ENCODE results near the gene MAGI1.
"Not testable (repeated sequence)": the region's sequence is repeated elsewhere in the genome, so short reads cannot be mapped to it uniquely, and the experiment has no call there.

MAGI1 gene

GRCh38 chr3:65867463-65868210 is 171.1 kb downstream of the MAGI1 start:
- DNase-seq = no peak

- no peak for DNase-seq
Observed at GRCh38 chr3:65864357-65864904, 174.3 kb downstream of the MAGI1 start.

GRCh38 chr3:65861718-65862117 is 177.0 kb downstream of the MAGI1 start:
- DNase-seq = no peak

- not testable (repeated sequence) for DNase-seq
Observed at GRCh38 chr3:65859612-65860011, 179.1 kb downstream of the MAGI1 start.

- no peak for DNase-seq
Observed at GRCh38 chr3:65858749-65859148, 180.0 kb downstream of the MAGI1 start.

- DNase-seq = no peak
Observed at GRCh38 chr3:65857327-65857726, 181.4 kb downstream of the MAGI1 start.

GRCh38 chr3:65856907-65857306 is 181.8 kb downstream of the MAGI1 start:
- no peak for DNase-seq

GRCh38 chr3:65855370-65856100 is 183.2 kb downstream of the MAGI1 start:
- DNase-seq = peak; percentile 55

- peak; percentile 45 for DNase-seq
Observed at GRCh38 chr3:65854606-65855304, 184.0 kb downstream of the MAGI1 start.

GRCh38 chr3:65851827-65852226 is 186.9 kb downstream of the MAGI1 start:
- peak; percentile 84 for DNase-seq

- no peak for DNase-seq
Observed at GRCh38 chr3:65850261-65850660, 188.5 kb downstream of the MAGI1 start.

- DNase-seq = no peak
Observed at GRCh38 chr3:65848024-65848423, 190.7 kb downstream of the MAGI1 start.

- DNase-seq = no peak
Observed at GRCh38 chr3:65846936-65847335, 191.8 kb downstream of the MAGI1 start.

GRCh38 chr3:65844370-65844769 is 194.3 kb downstream of the MAGI1 start:
- DNase-seq = no peak

- no peak for DNase-seq
Observed at GRCh38 chr3:65843732-65844131, 195.0 kb downstream of the MAGI1 start.

GRCh38 chr3:65837604-65838003 is 201.1 kb downstream of the MAGI1 start:
- DNase-seq = no peak

GRCh38 chr3:65836047-65836446 is 202.7 kb downstream of the MAGI1 start:
- peak; percentile 75 for DNase-seq

- peak; percentile 83 for DNase-seq
Observed at GRCh38 chr3:65833761-65834505, 204.8 kb downstream of the MAGI1 start.

- peak; percentile 85 for DNase-seq
Observed at GRCh38 chr3:65831733-65832425, 206.8 kb downstream of the MAGI1 start.

- no peak for DNase-seq
Observed at GRCh38 chr3:65830948-65831732, 207.6 kb downstream of the MAGI1 start.

GRCh38 chr3:65829228-65829627 is 209.5 kb downstream of the MAGI1 start:
- no peak for DNase-seq
